Panc1 (cell line): ENCODE data around the gene LRP5.

ENCODE experiments used
- CTCF ChIP-seq: fragments of 450-650 bp; IDR thresholded peaks from 2 replicates; pipeline ENCODE4 v1.5.1; 2017; ENCODE audit warnings: mild to moderate bottlenecking
- POLR2AphosphoS5 ChIP-seq: IDR thresholded peaks from 2 replicates; pipeline ENCODE4 v1.6.1; 2012; ENCODE audit warnings: mild to moderate bottlenecking, low read depth, low read length, moderate library complexity
- SIN3A ChIP-seq: IDR thresholded peaks from 2 replicates; pipeline ENCODE4 v1.6.1; 2012; ENCODE audit warnings: low read depth, mild to moderate bottlenecking, low read length, moderate library complexity, borderline replicate concordance; ENCODE audit not compliant: insufficient read depth
- TCF7L2 ChIP-seq: IDR thresholded peaks from 2 replicates; pipeline ENCODE4 v1.6.1; 2011; ENCODE audit warnings: mild to moderate bottlenecking, low read depth, low read length, inconsistent platforms

DNA sequence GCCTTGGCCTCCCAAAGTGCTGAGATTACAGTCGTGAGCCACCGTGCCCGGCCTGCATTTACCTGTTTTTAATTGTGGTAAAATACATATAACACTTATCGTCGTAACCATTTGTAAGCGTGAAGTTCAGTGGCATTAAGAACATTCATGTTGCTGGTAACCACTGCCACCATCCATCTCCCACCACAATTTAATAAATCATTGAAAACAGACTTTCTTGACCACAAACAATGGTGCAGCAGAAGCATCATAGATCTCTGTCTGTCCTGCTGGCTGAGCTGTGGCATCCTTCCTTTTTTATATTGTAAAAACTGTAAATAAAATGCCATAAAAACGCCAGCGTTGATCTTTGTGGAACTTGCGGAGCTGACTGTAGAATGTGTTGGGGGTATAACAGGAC, 24.3 kb downstream of the LRP5 start:
- TF ChIP-seq CTCF (no peak), SIN3A (no peak), POLR2AphosphoS5 (no peak), TCF7L2 (no peak)
